Measurements from ENCODE around the gene KIAA1586. TPM values are rescaled to one million over a fixed set of nuclear protein-coding genes. Genes with fewer than 3 reads are reported as not detected.
A peak's percentile ranks its signal among the peaks of the same experiment; 100 is the strongest.
"Not testable (repeated sequence)": the region's sequence is repeated elsewhere in the genome, so short reads cannot be mapped to it uniquely, and the experiment has no call there.

Gene KIAA1586
- total and polyA plus RNA-seq, 2 of the 13 experiments (the other 11 are each of a cell fraction or from before 2014, with no cell fraction given) = 5.5 to 16.9 TPM

GRCh38 chr6:57046332-57047256 lies at the start of gene KIAA1586 (continued):
- peak; percentile 85; the same call in 1 of the 2 replicates for TF ChIP-seq ARID4A (CRISPR knock-in tag; IDR thresholded peaks at IDR 0.05; ENCODE audit: borderline replicate concordance)
- TF ChIP-seq GLI4 (CRISPR knock-in tag; IDR thresholded peaks at IDR 0.05; ENCODE audit: borderline replicate concordance) = peak; percentile 71; the same call in 1 of the 2 replicates
- TF ChIP-seq NR2F6 (IDR thresholded peaks at IDR 0.05) = not testable (repeated sequence)
- 0 out of 2 replicates have a peak, but pooled peaks have one; percentile 20 for TF ChIP-seq NR2F6 (CRISPR knock-in tag; IDR thresholded peaks at IDR 0.05)
- peak; percentile 88; the same call in 1 of the 2 replicates for TF ChIP-seq ZFP90 (CRISPR knock-in tag; IDR thresholded peaks at IDR 0.05; ENCODE audit: borderline replicate concordance)
- TF ChIP-seq CC2D1A (CRISPR knock-in tag; IDR thresholded peaks at IDR 0.05) = 0 out of 2 replicates have a peak, but pooled peaks have one; percentile 78
- TF ChIP-seq NFE2 (CRISPR knock-in tag; IDR thresholded peaks at IDR 0.05) = 0 out of 2 replicates have a peak, but pooled peaks have one; percentile 23
- TF ChIP-seq ZNF556 (CRISPR knock-in tag; IDR thresholded peaks at IDR 0.05; ENCODE audit: borderline replicate concordance) = peak; percentile 82; the same call in 1 of the 2 replicates
- peak; percentile 91; the same call in 1 of the 2 replicates for TF ChIP-seq NFAT5 (CRISPR knock-in tag; IDR thresholded peaks at IDR 0.05)
- peak; percentile 16; the same call in 1 of the 2 replicates for TF ChIP-seq FOXA3 (CRISPR knock-in tag; IDR thresholded peaks at IDR 0.05)
- TF ChIP-seq MEIS1 (CRISPR knock-in tag; IDR thresholded peaks at IDR 0.05; ENCODE audit: borderline replicate concordance) = 0 out of 2 replicates have a peak, but pooled peaks have one; percentile 44
- peak; percentile 28 for TF ChIP-seq MED8 (CRISPR knock-in tag; IDR thresholded peaks at IDR 0.05; ENCODE audit: insufficient replicate concordance)
- TF ChIP-seq ZNF780A (CRISPR knock-in tag; IDR thresholded peaks at IDR 0.05) = 0 out of 2 replicates have a peak, but pooled peaks have one; percentile 68
- TF ChIP-seq RBM39 (IDR thresholded peaks at IDR 0.05; ENCODE audit: low read depth, low read length, poor library complexity, severe bottlenecking) = peak; percentile 73
- TF ChIP-seq RCOR2 (CRISPR knock-in tag; IDR thresholded peaks at IDR 0.05) = peak; percentile 69; the same call in 1 of the 2 replicates
- TF ChIP-seq ZNF253 (CRISPR knock-in tag; IDR thresholded peaks at IDR 0.05; ENCODE audit: borderline replicate concordance) = 0 out of 2 replicates have a peak, but pooled peaks have one; percentile 69
- peak; percentile 76 for TF ChIP-seq TEAD3 (CRISPR knock-in tag; optimal IDR thresholded peaks at IDR 0.05; ENCODE audit: borderline replicate concordance)
- TF ChIP-seq SP5 (CRISPR knock-in tag; IDR thresholded peaks at IDR 0.05; ENCODE audit: borderline replicate concordance, low read depth) = peak; percentile 80
- 0 out of 2 replicates have a peak, but pooled peaks have one; percentile 60 for TF ChIP-seq ZMAT3 (CRISPR knock-in tag; conservative IDR thresholded peaks at IDR 0.05)
